COLO668 (cell line): ENCODE data around the gene BCL2.
A peak's percentile ranks its signal among the peaks of the same experiment; 100 is the strongest.

Experiments
- DNase-seq: peaks from one replicate; lab custom pipeline; 2025; ENCODE audit not compliant: unreplicated experiment; lab: John Stamatoyannopoulos, UW

BCL2 gene

DNA sequence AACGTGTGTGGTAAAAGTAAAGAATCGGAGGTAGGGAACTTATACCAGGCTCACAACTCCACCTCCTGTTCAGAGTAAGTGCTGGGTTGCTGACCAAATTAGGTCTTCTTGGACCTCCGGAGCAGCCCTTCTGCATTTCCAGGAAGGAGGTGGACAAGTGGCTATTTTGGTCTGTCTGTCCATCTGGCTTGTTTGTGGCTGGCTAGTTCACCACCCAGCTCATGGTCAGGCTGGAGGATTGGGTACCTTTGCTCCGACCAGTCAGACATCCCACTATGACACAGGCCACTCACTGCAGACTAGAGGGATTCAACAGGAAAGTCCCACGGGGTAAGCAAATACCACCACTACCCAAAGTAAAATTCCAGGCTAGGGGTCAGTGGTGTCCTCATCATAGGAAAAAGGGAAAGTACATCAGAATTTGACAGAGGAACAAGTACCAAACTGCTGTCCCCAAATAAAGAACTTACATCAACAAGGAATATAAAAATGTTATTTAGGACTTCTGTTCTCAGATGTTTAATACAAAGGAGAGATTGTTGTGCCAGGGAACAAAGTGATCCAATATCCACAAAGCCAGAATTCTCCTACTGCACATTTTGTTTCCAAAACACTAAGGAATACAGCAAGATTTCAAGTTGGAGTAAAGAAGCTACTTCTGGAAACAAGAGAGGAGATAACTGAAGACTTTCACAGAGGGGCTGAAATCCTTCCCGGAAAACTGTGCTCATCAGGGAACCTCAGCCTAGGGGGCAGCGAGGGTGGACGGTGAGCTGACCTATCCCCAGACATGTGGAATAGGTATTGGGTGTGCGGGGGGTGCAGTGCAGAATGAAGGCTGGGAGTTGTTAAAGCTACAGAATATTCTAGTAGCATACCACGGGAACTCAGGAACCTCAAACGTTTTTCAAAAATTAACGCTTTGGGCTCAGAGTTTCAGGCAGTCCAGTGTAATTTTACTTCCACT lies 56.9 kb downstream of the BCL2 start:
- no peak for DNase-seq

DNA sequence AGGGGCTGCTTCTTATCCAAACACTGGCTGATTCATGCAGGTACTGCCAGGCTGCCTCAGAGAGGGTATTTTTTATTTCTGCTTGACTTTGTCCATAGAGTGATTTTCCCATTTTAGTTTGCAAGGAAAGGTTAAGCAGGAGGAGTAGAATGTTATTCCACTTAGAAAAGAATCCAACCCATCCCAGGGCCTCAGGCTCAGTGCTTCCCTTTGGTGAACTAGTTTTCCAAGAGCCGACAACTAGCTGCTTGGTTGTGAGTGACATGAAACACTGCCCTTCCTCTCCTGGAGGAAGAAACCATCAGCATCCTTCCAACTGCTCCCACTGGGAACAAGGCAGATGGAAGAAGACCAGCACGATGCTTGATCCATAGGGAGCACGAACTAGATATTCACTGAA lies 58.5 kb downstream of the BCL2 start:
- DNase-seq: no peak

DNA sequence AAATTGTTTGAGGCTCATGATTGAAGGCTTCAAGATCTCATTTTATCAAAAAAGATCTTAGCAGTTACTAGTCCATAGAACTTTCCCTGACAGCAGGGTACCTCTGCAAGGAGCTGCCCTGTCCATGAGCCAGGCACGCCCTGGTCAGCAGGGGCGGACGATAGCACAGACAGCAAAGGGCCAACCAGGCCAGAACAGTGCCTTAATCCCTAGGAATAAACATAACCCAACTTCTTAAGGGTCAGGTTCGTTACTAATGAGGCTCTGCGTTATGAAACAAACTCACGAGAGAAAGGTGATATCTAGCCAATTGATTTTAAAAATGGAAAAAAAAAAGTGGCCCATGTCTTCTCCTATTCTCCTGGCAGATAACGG lies 59.2 kb downstream of the BCL2 start:
- DNase-seq: no peak

DNA sequence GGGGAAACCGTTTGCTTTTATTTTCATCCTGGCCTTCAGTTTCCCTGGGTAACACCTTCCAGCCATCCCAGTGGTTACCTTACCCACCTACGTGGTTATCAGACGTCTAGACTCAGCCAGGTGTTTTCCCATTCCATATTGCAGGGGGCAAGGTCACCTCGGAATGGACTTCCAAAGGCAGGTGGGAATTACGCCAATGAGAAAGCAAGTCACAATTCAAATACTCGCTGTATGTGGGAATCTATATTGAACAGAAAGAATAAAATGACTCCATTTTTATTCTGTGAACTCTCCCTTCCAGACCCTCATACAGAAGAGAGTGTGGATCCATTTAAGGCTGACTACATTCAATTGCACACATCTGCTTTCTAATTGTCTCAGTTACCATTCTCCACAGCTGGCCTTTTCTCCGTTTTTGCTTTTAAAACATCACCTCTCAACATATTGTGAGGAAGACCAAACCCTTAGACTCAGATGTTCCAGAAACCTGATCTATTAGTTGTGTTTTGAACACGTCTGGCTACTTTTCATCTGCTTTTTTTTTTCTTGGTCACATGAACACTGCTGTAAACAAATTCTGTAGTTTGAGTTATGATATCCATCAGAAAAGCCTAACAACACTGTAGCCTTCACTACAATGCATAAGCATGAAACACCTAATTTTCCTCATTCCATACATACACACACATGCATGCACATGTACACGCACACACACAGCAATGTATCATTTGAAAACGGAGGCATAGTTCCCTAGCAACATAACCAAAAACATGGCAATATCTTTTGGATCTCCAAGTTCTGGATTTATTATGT lies 59.8 kb downstream of the BCL2 start:
- DNase-seq: no peak

DNA sequence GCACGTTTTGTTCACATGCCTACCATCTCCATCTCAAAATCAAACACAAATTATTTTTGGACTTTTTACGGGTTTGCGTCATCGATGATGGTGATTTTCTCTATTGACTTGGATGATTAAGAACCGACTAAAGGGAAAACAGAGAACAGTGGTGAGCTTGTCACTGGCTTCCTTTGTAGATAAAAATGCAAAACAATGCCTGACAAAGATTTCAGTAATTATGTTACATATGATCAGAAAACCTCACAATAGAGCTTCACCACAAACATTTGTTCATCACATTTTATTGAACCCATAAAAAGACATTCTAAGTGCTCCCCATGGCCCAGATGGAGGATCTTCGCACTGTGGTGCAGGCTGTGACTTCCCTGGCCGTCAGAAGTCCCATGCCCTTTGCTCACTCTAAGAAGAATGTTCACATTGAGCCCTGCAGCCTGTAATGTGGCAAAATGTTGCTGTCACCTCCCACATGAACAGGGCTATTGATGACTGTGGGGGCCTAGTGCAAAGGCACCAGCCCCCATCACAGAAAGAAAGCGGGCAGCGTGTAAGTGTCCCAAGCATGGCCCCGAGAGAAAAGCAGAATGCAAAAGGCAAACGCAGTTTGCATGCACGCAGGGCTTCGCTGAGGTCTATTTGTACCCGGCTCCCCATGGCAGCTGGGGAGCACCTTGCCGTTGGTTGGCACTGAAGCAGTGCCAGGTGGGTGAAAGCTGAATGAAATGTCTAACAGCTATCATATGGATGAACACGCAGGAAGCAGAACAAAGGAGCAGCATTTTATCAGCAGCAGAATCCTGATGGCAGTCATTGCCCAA lies 60.6 kb downstream of the BCL2 start:
- DNase-seq: peak; percentile 64

DNA sequence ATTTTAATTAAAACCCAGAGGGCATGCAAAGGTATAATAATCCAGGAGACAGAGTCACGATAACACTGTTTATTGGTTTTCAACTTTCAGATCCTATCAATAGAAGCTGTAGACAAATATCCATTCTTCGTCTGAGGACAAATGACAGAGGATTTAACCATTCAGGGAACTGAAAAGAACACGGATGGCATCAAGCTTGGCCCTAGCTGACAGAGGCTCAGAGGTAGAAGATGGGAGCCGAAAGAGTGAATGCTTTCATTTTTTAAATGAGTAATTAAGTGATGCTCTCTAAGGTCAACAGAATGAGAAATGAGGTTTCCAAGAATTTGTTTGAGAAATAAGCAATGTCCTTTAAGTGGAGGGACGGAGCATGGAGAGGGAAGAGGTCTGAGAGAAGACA lies 62.1 kb downstream of the BCL2 start:
- no peak for DNase-seq

DNA sequence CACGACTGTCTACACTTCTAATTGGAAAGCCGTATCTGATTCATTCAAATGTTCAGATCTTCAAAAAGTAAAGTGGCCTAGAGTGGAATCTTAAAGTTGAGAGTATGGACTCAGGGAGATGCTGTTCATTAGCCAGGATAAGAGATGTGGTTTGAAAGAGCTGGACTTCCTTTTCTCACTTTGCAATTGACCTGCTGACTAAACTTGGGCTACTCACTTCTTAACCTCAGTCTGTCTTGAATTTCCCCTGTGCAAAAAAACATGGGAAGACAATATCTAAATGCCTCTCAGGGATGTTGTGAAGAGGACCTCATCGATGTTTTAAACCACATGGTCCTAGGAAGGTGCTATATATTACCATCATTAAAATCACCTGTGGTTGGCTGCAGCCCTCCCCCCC lies 64.1 kb downstream of the BCL2 start:
- DNase-seq: no peak

DNA sequence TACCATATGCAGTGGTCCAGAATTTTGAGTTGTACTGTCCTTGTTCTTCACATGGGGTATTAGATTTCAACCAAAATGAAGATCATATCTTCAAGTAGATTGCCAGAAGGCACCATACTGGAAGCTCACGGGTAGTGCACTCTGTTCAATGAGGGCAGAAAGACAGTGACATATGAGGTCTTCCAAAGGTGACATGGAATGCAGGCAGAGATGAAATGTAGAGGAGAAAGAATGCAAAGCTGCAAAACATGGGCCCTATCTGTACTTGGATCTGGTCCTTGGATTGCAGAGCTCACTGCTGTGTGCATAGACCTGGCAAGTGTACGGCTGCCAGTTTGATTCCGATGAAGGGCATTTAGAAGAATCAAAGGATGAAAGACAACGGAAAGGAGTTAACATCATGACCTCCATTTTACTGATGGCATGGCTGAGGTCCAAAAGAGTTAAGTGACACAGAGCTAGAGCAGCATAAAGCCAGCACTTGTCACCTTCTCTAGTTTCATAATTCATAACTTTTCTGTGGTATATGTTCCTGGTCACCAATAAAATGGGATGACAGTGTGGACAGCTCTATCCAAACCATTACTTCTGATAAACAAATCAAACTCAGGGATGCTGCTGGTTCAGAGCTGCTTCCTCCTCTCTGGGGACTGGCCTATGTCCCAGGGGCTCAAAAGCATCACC lies 64.7 kb downstream of the BCL2 start:
- no peak for DNase-seq

DNA sequence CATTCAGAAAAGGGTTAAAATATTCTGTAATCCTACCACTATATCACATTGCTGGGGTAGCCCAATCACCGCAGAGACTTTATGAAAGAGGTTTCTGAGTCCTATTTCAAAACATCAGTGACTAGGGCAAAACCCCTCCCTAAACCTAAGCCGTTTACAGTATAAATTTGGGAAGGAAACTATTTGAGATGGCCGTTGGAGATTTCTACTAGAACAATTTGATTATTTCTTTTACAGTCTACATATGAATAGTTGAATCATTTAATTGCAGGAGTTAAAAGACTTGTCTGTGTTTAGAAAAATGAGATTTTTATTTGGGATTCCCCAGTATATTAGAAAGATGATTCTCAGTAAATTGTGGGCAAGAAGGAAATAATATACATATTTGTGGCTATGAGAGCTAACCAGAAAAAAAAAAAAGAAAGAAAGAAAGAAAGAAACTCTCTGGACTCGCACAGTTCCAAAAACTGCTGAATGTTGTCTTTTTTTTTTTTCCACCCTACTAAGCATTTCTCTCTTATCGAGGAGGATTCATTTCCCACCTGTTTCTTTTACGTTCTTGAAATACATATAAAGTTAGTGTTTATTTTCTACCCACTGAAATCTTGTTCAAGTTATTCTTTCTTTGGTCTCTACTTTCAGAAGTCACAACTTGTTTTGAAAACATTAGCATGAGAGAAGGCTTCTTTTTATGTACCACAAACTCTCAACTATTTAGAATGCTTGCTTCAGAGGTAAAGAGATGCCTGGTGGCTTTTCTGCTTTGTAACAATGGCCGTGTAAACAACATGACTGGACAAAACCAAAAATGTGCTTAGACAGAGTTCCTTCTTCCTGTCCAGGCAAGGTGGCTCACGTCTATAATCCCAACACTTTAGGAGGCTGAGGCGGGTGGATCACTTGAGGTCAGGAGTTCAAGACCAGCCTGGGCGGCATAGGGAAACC lies 65.9 kb downstream of the BCL2 start:
- no peak for DNase-seq

DNA sequence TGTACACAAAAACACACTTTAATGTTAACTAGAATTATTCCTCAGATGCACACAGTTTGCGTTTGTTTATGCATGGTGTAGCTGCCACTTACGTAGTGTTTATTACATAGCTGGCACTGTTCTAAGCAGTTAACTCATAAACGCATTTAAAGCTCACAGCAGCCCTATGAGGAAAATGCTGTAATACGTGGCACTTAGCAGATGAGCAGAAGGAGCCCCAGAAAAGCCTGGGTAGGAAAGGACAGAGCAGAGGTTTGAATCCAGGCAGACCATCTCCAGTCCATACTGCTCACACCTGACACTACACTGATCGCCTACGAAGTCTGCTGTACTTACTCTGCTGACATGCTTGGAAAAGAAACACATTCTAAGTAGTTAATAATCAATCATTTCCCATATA lies 66.6 kb downstream of the BCL2 start:
- DNase-seq: no peak

DNA sequence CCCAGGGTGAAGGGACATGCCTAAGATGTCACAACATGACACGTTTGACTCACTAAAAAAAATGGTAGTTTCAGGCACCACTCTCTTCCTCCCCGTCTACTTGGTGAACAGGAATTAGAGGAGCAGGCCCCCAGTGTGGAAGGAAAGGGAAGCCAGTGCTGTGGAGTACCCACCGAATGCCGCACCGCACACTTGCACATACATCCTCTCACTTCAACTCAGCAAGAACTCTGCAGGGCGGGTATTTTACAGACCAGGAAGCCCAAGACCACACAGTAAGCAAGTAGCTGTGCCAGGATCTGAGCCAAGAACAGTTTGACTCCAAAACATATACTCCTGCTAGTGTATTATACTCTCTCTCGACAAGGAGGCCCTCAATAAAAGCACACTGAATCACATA lies 69.8 kb downstream of the BCL2 start:
- DNase-seq: no peak

DNA sequence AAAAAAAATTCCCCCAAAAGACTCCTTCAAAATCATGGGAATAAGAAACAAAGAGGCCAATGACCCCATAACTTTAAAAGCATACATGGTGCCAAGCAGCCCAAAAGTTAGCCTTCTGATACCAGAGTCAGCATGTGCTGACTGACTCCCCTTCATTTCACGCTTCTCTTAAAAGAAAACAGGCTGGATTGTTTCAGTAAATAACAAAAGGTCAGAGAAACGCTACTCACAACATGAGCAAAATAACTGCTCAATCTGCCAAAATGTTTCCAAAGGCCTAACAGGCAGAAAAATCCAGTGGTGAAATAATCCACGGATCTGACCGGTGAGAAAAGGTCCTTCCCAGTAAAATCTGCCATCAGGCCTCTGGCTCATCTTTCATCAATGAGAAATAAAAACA lies 71.6 kb downstream of the BCL2 start:
- no peak for DNase-seq

DNA sequence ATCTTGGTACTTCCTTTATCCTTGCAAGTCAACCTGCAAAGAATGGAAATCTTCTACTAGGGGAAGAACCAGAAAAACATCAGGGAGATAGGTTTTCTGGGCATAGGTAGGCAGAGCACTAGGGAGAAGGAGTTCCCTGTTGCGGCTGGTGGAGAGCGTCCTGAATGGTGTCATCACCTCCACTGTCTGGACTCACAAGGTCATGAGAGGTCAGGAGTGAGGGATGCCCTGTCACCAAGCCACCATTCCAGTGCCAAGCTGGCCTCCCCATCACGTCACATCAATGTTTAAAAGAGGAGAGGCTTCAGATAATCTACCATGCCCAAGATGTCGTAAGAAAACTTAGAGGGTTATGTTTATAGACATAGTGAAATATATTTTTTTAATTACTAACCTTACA lies 72.1 kb downstream of the BCL2 start:
- DNase-seq: no peak

DNA sequence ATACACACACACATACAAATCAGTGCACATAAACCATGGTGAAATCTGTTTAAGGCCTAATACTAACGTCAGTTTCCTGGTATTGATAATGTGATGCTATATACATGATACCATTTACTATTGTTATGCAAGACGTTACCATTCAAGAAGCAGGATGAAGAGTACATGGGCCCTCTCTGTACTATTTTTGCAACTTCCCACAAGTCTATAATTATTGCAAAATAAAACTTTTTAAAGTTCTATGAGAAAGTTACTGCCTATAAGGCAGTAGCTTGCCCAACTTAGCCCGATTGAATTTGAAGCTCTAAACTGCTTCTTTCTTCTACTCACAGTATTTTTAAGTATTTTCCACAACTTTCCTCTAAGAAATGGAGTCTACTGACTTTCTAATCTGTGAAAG lies 74.0 kb downstream of the BCL2 start:
- no peak for DNase-seq

DNA sequence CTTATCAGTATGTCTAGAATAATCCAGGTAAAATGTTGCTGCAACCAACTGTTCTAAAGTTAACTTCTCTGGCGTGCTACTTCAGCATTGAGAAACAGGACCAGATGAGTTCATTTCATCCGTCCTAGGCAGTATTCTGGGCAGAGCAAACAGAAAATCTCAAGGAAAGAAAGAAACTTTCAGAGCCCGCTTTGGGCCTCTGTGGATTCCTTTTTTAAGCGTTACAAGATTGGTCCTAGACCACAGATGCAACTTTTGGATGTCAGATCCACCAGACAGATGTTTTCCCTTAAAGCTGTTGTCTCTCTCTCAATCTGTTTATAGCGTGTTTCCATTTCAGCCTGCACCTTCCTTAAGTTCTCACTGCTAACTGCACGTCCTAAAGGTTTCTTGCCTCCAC lies 75.0 kb downstream of the BCL2 start:
- DNase-seq: no peak

DNA sequence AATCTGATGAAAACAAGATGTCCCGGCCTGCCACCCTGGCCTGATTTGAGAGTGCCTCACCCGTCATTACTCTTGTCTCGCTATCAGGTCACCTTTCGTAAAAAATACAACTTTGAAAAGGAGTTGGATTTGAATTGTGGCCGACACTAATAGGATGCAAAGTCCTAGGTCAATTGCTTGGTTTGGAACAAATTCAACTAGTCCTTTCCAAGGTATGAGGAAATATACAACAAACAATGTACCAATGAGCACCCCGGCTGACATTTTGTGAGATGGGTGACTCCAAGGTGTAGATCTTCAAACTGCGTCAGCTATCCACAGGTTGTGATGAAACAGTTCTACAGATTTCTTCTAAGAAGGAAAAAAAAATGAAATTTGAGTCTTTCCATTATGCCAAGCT lies 77.8 kb downstream of the BCL2 start:
- DNase-seq: no peak

DNA sequence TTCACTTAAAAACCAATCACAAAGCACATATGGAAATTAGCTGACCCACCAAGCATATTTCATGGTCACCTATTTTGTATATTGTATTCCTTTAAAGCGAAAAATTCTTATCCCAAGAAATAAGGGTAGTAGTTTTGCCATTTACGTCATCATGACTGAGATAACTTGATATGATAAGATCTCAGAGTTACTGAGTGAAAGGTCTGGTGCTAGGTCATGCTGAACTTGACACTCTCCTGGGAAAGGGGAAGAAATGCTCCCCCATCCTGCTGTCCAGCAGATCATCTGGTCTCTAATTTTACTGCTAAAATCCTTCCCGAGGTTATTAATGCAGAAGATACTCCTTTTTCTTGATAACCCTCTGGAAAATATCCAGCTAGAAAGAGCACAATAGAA lies 78.3 kb downstream of the BCL2 start:
- no peak for DNase-seq

DNA sequence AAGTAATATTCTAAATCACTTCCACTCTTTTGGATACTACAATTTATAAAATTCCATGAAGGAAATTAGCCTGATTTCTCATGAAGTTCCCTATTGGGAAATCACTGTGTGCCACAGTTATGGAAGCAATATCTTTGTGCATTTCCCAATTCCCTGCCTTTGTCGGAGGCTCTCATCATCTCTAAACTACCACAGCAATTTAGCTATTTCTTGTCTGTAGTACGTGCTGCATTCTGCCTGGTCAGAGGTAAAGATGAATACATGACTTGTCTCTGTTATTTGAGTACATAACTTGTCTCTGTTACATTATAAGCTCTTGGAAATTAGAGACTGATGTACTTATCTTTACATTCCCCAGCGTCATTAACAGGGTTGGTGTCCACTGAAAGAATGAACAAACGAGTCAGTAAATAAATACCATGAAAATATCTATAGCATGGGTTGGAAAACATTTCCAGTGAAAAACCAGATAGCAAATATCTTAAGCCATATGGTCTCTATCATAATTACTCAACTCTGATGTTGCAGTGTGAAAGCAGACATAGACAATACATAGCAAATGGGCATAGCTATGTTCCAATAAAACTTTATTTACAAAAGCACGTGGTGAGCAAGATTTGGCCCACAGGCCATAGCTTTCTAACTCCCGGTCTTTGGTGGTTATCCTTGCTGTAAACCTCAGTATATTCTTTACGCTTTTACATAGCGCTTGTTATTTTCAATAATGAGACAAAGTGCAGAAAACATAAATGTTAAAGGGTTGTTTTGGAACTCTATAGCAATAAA lies 78.8 kb downstream of the BCL2 start:
- DNase-seq: no peak

DNA sequence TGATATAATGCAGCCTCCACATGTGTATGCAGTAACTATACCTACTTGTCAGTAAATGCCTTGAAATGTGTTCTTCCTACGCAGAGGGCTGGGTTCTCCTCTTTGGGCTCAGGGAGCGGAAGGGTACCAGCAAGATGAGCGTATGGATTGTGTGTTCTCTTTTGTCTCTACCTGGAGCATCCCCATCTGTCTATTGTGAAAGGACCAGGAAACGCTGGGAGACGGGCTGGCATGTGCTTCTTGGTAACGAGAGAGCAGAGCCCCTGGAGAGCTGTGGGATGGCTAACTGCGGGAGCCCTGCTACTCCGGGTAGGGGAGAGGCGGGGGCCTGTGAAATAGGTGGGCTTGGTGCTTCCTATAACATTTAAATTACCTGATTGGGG lies 80.9 kb downstream of the BCL2 start:
- no peak for DNase-seq
